Neural cell (in vitro differentiated cells): ENCODE results near the gene SLC6A6. TPM values are rescaled to one million over a fixed set of nuclear protein-coding genes. Genes with fewer than 3 reads are reported as not detected.

Experiments
- H2AFZ ChIP-seq: fragments of 200-600, 300-800 bp; sonication (generic), shearing (Covaris generic); 2 replicates; pipeline ENCODE4 v1.6.0; 2014; ENCODE audit warnings: low read depth, mild to moderate bottlenecking, antibody characterized with exemption, low read length, moderate library complexity
- H3F3A ChIP-seq: fragments of 200-600 bp; shearing (Covaris generic); 2 replicates; pipeline ENCODE4 v1.6.1; 2016; ENCODE audit warnings: mild to moderate bottlenecking, moderate library complexity, mixed read lengths, antibody characterized with exemption, low read length; ENCODE audit not compliant: insufficient read depth, poor library complexity, severe bottlenecking
- H3K27ac ChIP-seq: fragments of 200-600, 300-800 bp; sonication (generic), shearing (Covaris generic); 2 replicates; pipeline ENCODE4 v1.5.1; 2014; ENCODE audit warnings: mild to moderate bottlenecking, low read length, moderate library complexity
- H3K27me3 ChIP-seq: fragments of 300-800, 200-600 bp; sonication (generic), shearing (Covaris generic); 2 replicates; pipeline ENCODE4 v1.6.0; 2014; ENCODE audit warnings: mild to moderate bottlenecking, low read depth, low read length, moderate library complexity; ENCODE audit not compliant: insufficient read depth
- H3K36me3 ChIP-seq: fragments of 300-800, 200-600 bp; sonication (generic), shearing (Covaris generic); 2 replicates; pipeline ENCODE4 v1.5.1; 2014; ENCODE audit warnings: mild to moderate bottlenecking, antibody characterized with exemption, low read length, moderate library complexity; ENCODE audit not compliant: insufficient read depth
- H3K4me2 ChIP-seq: fragments of 300-800, 200-600 bp; sonication (generic), shearing (Covaris generic); 2 replicates; pipeline ENCODE4 v1.6.0; 2014; ENCODE audit warnings: mild to moderate bottlenecking, low read length
- H3K4me3 ChIP-seq: fragments of 300-800, 200-600 bp; sonication (generic), shearing (Covaris generic); 2 replicates; pipeline ENCODE4 v1.5.1; 2014; ENCODE audit warnings: mild to moderate bottlenecking, low read length, moderate library complexity
- H3K79me2 ChIP-seq: fragments of 200-600 bp; shearing (Covaris generic); replicated peaks from 2 replicates; pipeline ENCODE4 v1.6.0; 2014; ENCODE audit warnings: mild to moderate bottlenecking, low read length, moderate library complexity; ENCODE audit not compliant: insufficient read depth
- H3K9ac ChIP-seq: fragments of 300-800, 200-600 bp; sonication (generic), shearing (Covaris generic); 2 replicates; pipeline ENCODE4 v1.6.1; 2016; ENCODE audit warnings: mild to moderate bottlenecking, low read length, mixed read lengths
- H3K9me2 ChIP-seq: fragments of 200-600 bp; shearing (Covaris generic); 2 replicates; pipeline ENCODE4 v1.6.1; 2016; ENCODE audit warnings: mild to moderate bottlenecking, low read length, mixed read lengths; ENCODE audit not compliant: insufficient read depth
- H3K9me3 ChIP-seq: fragments of 200-600, 300-800 bp; sonication (generic), shearing (Covaris generic); 2 replicates; pipeline ENCODE4 v1.6.1; 2016; ENCODE audit warnings: mild to moderate bottlenecking, mixed run types, low read length, moderate library complexity, mixed read lengths
- H4K20me1 ChIP-seq: fragments of 200-600 bp; shearing (Covaris generic); 2 replicates; pipeline ENCODE4 v1.6.1; 2016; ENCODE audit warnings: mild to moderate bottlenecking, mixed run types; ENCODE audit not compliant: insufficient read depth
- CTCF ChIP-seq: fragments of 450-650 bp; IDR thresholded peaks from 2 replicates; pipeline ENCODE4 v1.5.1; 2014; ENCODE audit warnings: antibody characterized with exemption, mild to moderate bottlenecking, moderate library complexity; ENCODE audit not compliant: poor library complexity, severe bottlenecking
- EP300 ChIP-seq: fragments of 450-650 bp; conservative IDR thresholded peaks from 2 replicates; pipeline ENCODE4 v1.6.1; 2014; ENCODE audit warnings: antibody characterized with exemption, mild to moderate bottlenecking, moderate library complexity; ENCODE audit not compliant: poor library complexity, severe bottlenecking
- EZH2 ChIP-seq: fragments of 200-600, 300-800 bp; shearing (Covaris generic), sonication (generic); IDR thresholded peaks from 2 replicates; pipeline ENCODE4 v1.6.1; 2014; ENCODE audit warnings: antibody characterized with exemption, low read length, borderline replicate concordance, mild to moderate bottlenecking; ENCODE audit not compliant: insufficient read depth, poor library complexity, severe bottlenecking
- MXI1 ChIP-seq: fragments of 450-650 bp; conservative IDR thresholded peaks from 2 replicates; pipeline ENCODE4 v1.6.1; 2014; ENCODE audit warnings: antibody characterized with exemption, mild to moderate bottlenecking; ENCODE audit not compliant: poor library complexity, severe bottlenecking
- POLR2AphosphoS5 ChIP-seq: IDR thresholded peaks from 2 replicates; pipeline ENCODE4 v1.6.1; 2012
- RAD21 ChIP-seq: fragments of 450-650 bp; conservative IDR thresholded peaks from 2 replicates; pipeline ENCODE4 v1.6.1; 2014; ENCODE audit warnings: antibody characterized with exemption, mild to moderate bottlenecking, moderate library complexity
- REST ChIP-seq: IDR thresholded peaks from 2 replicates; pipeline ENCODE4 v1.6.1; 2012; ENCODE audit warnings: borderline replicate concordance
- SMC3 ChIP-seq: fragments of 450-650 bp; conservative IDR thresholded peaks from 2 replicates; pipeline ENCODE4 v1.6.1; 2014; ENCODE audit warnings: antibody characterized with exemption, mild to moderate bottlenecking, moderate library complexity; ENCODE audit not compliant: poor library complexity
- TAF1 ChIP-seq: IDR thresholded peaks from 2 replicates; pipeline ENCODE4 v1.6.1; 2012; ENCODE audit warnings: low read depth
- polyA plus RNA-seq: library from polyadenylated mRNA; depleted of rRNA; stranded (reverse); fragments of >200 nt; gene quantifications from 2 replicates; pipeline ENCODE4 v1.2.3, GENCODE V29; 2014

The SLC6A6 gene
- polyA plus RNA-seq, 1 donor from 2014 or later: 15.9 TPM

- no peak overlapping the region for H3K27ac ChIP-seq
- no peaks in the 10 kb centered on the region for H3K9me3 ChIP-seq
- H3K4me3 ChIP-seq: no peak overlapping the region
- H3K79me2 ChIP-seq: no peaks in the 10 kb centered on the region
- H3K9ac ChIP-seq: no peak overlapping the region
- TF ChIP-seq TAF1 (no peak), REST (no peak), SMC3 (no peak)
- no peaks in the 10 kb centered on the region for H3K27me3 ChIP-seq
- no peaks in the 10 kb centered on the region for H4K20me1 ChIP-seq
- H3K36me3 ChIP-seq: no peaks in the 10 kb centered on the region
- no peaks in the 10 kb centered on the region for H3K9me2 ChIP-seq
- H3K4me2 ChIP-seq: no peak overlapping the region
- H3F3A ChIP-seq: no peaks in the 10 kb centered on the region
- no peak overlapping the region for H2AFZ ChIP-seq
These were observed 87.8 kb downstream of the SLC6A6 start for GRCh38 chr3:14490255-14490654.

DNA sequence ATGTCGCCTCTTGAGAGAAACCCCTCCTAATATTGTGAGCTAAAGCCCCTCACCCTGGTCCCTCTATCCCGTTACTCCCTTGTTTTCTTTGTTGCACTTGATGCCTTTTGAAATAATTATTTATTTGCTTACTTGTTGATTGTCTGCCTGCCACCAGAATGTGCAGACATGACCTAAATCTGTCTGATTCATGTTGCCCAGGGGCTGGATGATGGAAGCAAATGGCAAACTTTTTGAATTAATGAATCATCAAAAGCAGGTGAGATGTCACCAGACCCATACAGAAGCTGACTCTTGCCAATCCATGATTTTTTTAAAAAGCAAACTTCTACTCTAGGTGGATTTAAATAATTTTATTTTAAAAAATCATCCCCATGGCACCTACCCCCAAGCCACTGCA lies 88.4 kb downstream of the SLC6A6 start:
- TF ChIP-seq SMC3: no peak
- no peak for TF ChIP-seq POLR2AphosphoS5
- TF ChIP-seq TAF1: no peak
- no peak for TF ChIP-seq REST
- TF ChIP-seq RAD21: no peak
- no peak for TF ChIP-seq EP300
- TF ChIP-seq MXI1: no peak
- TF ChIP-seq EZH2: no peak
- TF ChIP-seq CTCF: no peak
- H3K9me2 ChIP-seq: no peaks in the 10 kb centered on the region
- no peak overlapping the region for H3K4me2 ChIP-seq
- H3F3A ChIP-seq: no peaks in the 10 kb centered on the region
- H3K36me3 ChIP-seq: no peaks in the 10 kb centered on the region
- H3K79me2 ChIP-seq: no peaks in the 10 kb centered on the region
- H3K9me3 ChIP-seq: no peaks in the 10 kb centered on the region
- H4K20me1 ChIP-seq: no peaks in the 10 kb centered on the region
- H3K9ac ChIP-seq: no peak overlapping the region
- H3K4me3 ChIP-seq: no peak overlapping the region
- H3K27ac ChIP-seq: no peak overlapping the region
- no peak overlapping the region for H2AFZ ChIP-seq
- no peaks in the 10 kb centered on the region for H3K27me3 ChIP-seq
